PC-9 (cell line): ENCODE data around the gene LACRT.

ENCODE experiments used
- EZH2 ChIP-seq: fragments of 200-600 bp; sonication (generic); IDR thresholded peaks from 2 replicates; pipeline ENCODE4 v1.8.0; 2017; ENCODE audit warnings: antibody characterized with exemption, low read depth
- TF ChIP-seq, protein P1 (sequence below): fragments of 200-600 bp; sonication (generic); conservative IDR thresholded peaks from 2 replicates; pipeline ENCODE4 v1.6.1; 2017; ENCODE audit warnings: mixed run types, antibody characterized with exemption, mild to moderate bottlenecking, moderate library complexity

DNA sequence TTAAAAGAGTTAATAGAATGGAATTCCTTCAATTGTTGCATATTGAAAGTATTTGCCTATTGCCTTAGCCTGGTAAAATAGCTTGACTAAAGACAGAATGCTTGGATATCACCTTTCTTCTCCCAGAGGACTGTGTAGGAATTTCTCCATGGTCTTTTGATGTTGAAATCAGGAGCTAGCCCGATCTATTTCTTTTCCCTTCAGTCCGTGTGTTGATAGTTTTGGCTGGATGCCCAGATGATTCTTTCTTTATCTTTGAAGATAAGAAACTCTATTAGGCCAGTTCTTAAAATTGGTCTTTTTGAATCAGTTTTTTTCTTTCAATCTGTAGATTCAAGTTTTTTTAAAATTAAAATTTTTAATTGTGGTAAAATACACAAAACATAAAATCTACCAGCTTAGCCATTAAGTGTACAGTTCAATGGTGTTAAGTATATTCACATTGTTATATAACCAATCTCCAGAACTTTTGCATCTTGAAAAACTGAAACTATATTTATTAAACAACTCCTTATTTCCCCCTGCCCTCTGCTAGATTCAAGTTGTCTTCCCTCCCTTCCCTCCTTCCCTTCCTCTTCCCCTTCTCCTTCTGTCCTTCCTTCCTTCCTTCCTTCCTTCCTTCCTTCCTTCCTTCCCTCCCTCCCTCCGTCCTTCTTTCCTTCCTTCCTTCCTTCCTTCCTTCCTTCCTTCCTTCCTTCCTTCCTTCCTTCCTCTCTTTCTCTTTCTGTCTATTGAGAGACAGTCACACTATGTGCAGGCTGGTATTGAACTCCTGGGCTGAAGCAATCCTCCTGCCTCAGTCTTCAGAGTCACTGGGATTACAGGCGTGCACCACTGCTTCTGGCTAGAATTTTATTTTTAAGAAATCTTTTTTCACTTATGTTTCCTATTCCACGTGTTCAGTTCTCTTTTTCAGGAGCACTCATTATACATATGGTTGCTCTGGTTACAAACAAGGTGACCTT is 10.1 kb downstream of the LACRT start:
- TF ChIP-seq, protein P1, sequence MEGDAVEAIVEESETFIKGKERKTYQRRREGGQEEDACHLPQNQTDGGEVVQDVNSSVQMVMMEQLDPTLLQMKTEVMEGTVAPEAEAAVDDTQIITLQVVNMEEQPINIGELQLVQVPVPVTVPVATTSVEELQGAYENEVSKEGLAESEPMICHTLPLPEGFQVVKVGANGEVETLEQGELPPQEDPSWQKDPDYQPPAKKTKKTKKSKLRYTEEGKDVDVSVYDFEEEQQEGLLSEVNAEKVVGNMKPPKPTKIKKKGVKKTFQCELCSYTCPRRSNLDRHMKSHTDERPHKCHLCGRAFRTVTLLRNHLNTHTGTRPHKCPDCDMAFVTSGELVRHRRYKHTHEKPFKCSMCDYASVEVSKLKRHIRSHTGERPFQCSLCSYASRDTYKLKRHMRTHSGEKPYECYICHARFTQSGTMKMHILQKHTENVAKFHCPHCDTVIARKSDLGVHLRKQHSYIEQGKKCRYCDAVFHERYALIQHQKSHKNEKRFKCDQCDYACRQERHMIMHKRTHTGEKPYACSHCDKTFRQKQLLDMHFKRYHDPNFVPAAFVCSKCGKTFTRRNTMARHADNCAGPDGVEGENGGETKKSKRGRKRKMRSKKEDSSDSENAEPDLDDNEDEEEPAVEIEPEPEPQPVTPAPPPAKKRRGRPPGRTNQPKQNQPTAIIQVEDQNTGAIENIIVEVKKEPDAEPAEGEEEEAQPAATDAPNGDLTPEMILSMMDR: no peak
- TF ChIP-seq EZH2: no peak
